Activated T-cell treated with anti-CD3 and anti-CD28 coated beads for 4 hours (primary cell): Measurements from ENCODE around the gene GALNT2.

ENCODE experiments used
- DNase-seq: peaks from one replicate; pipeline ENCODE4 v3.0.0-alpha.2; 2020

The GALNT2 gene

GRCh38 chr1:230097370-230097769 lies 30.3 kb downstream of the GALNT2 start:
- DNase-seq, result no peak

DNA sequence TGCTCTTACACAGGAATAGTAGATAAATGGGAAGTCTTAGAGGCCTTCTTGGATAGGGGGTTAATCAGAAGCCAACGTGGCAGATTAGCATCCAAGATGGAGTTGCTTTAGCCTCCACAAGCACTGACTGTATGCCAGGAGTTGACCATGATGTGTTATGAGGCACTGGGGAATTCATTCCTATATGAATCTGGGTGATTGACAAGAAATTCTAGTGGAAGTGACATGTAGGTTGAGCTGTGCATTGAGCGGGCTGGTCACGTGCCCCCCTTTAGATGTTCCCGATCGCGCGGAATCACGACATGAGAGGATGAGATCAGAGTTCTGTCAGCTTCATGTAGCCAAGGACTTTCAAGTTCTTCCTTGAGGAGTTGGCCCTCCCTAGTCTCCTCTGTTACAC lies 31.7 kb downstream of the GALNT2 start:
- no peak for DNase-seq

- no peak for DNase-seq
Observed at GRCh38 chr1:230099465-230099864, 32.4 kb downstream of the GALNT2 start.

DNA sequence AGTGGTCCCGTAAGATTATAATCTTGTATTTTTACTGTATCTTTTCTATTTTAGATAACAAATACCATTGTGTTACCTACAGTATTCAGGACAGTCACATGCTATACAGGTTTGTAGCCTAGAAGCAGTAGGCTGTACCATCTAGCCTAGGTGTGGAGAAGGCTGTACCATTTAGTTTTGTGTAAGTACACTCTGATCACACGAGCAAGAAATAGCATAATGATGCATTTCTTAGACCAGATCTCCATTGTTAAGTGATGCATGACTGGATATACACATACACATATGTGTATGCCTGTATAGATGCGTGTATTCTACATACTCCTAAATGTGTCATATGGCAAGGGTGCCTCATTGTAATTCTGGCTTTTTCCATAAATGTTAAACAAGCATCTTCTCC lies 33.9 kb downstream of the GALNT2 start:
- DNase-seq, result no peak

- DNase-seq, result no peak
Observed at GRCh38 chr1:230101556-230101955, 34.5 kb downstream of the GALNT2 start.

GRCh38 chr1:230102046-230102445 lies 35.0 kb downstream of the GALNT2 start:
- DNase-seq, result no peak

DNA sequence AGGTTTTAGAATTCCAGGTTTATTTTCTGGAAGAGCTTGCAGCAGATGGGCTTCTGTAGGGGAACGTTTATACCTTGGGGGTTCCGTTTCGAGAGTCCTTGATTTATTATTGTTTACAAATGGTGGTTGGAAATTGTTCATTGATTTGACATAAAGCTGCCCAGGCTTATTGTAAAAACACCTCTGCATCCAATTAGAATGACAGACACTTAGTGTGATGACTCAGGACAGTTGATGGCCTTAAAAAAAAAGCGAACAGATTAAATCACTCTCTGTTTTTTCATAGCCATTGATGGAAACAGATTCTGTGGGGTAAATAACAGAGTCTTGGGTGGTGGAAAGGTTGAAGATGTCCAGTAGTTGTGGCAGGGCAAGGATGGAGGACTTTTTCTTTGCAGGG lies 35.4 kb downstream of the GALNT2 start:
- DNase-seq, result no peak

GRCh38 chr1:230103306-230104173 lies 36.5 kb downstream of the GALNT2 start:
- no peak for DNase-seq

DNA sequence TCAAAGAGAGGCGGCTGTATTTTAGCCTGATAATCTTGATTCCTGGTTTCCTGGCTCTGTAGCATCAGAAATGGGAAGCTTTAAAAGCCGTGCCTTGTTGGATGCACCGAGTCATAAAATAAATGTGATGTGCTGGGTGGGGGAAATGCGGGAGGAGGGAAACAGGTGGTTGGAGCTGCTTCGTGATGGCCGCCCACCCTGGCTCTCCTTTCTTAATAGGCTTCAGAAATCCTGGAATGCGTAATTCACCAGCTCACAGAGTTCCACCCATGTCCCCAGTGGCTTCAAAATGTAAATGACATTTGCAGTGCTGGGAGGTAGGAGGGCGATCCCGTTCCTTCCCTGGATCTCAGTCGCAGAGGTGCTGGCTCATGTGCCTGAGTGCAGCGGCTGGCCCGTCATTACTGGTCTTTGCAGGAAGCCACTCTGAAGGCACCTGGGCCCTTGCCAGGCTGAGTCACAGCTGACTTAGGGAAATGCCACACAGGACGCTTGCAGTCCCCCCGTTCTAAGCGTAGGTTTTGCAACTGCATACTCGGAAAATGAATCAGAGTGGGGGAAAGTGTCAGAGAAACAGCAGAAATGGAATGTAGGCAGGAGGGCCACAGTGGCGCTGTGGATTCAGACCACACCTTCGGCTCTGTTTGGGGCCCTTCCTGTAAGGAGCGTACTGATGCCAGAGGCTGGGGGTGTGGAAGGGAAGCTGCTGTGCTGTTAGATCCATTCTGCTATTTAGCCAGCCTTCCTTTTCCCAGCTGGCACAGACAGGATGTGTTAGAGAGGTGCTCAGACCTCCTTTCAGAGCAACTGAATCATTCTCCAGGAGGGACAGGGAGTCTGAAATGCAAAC lies 37.6 kb downstream of the GALNT2 start:
- DNase-seq, result peak; percentile 50

- DNase-seq, result no peak
Observed at GRCh38 chr1:230105245-230105753, 38.3 kb downstream of the GALNT2 start.

DNA sequence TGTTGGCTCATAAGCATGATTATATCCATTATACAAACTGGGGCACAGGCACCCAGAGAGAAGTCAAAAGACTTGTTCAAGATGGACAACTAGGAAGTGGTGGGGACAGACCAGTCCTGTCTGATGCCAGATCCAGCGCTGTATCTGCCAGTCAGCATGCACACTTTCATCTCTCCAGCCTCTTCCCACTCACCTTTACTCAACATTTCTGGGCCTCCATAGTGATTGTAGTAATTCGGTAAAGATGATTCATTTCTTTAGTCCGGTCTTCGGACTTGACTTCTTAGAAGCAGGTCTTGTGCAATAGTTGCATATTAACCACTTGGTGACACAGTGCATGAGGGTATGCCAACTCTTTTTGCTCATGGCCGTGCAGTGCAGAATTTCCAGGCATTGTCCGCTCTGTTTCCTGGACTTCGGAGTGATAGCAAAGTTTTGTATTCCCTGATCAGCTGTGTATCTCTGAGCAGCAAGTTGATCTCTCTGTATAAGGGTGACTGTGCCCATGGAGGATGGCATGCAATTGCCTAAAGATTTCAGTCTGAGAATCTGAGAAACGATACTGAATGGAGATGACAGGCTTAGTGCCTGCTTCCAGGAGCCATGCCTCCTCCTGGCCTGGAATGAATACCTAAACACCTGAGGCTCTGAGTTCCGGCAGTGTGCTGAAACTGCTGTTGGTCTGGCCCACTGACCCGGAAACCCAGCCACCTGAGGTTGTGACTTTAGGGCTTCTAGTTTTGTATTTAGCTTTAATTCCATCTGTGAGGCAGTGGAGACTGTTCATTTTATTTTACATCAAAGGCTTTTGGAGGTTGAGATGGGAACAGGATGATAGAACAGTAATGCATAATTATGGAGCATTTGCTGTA lies 39.0 kb downstream of the GALNT2 start:
- DNase-seq, result no peak

GRCh38 chr1:230107941-230108340 lies 40.9 kb downstream of the GALNT2 start:
- DNase-seq, result no peak

DNA sequence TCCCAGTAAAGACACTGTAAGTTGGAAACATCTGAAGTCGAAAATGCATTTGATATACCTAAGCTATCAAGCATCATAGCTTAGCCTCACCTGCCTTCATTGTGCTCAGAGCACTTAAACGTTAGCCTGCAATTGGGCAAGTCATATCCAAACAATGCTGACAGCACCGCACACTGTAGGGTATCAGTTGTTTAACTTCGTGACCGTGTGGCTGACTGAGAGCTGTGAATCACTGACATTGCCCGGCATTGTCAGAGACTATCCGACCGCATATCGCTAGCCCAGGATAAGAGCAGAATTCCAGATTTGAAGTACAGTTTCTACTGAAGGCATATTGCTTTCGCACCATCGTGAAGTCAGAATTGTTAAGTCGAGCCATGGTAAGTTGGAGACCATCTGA lies 41.5 kb downstream of the GALNT2 start:
- no peak for DNase-seq

- DNase-seq, result no peak
Observed at GRCh38 chr1:230109066-230109465, 42.0 kb downstream of the GALNT2 start.

- DNase-seq, result peak; percentile 20
Observed at GRCh38 chr1:230109895-230110667, 43.0 kb downstream of the GALNT2 start.

- no peak for DNase-seq
Observed at GRCh38 chr1:230110971-230111370, 43.9 kb downstream of the GALNT2 start.

GRCh38 chr1:230112131-230112701 lies 45.2 kb downstream of the GALNT2 start:
- no peak for DNase-seq

- DNase-seq, result no peak
Observed at GRCh38 chr1:230112782-230113181, 45.7 kb downstream of the GALNT2 start.

- no peak for DNase-seq
Observed at GRCh38 chr1:230113235-230113592, 46.2 kb downstream of the GALNT2 start.

DNA sequence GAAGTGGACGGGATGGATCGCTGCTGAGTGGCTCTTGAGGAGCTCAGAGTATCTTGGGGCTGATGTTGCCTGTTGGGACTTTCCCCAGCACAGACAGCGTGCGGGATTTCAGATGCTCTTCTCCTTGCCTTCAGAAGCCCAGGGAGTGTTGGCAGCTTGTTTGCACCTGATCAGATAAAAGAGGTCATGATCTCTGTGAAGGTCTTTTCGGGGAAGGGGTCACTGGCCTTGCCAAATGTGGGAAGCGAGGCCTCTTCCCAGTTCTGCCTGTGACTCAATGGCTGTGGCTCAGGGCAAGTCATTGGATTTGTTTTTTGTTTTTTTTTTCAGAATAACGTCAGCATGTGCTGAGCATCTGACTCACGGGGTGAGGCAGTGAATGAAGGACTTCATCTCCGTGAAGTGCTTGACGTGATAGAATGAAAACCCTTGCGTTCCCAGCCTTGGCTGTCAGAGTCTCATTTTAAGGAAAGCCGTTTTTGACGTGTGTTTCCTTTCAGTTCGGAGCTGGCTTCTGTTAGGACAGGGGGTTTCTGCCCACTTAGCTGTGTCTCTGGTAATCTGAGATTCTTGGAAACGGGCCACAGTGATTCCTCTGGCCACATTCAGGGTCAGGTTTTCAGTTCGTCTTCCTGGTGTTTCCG lies 46.7 kb downstream of the GALNT2 start:
- DNase-seq, result no peak

DNA sequence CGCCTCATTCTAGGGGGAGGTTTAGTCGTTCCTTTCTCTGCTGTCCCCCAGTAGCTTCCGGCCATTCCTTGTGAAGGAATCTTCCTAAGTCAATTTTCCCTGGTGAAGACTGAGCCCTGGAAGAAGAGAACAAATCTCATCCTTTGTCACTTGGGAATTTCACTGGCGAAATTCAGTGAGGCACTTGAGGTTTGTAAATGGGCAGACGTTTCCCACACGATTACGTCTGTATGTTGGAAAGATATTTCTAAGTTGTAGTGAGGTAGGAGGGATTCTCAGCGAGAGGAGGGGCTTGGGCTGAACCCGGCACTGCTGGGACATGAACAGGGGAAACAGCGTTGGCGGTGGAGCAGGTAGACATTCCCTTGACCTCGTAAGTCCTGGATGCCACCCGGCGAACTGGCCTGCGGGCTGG lies 47.2 kb downstream of the GALNT2 start:
- DNase-seq, result no peak
